HG02642 (cell line): Measurements from ENCODE around the gene NOP53.
"Not testable (repeated sequence)": the region's sequence is repeated elsewhere in the genome, so short reads cannot be mapped to it uniquely, and the experiment has no call there.

ENCODE experiments used
- ATAC-seq: cut with Tn5 transposase; IDR thresholded peaks from one replicate; pipeline ENCODE4 v1.9.1; 2021; ENCODE audit warnings: mild to moderate bottlenecking; ENCODE audit not compliant: unreplicated experiment, poor library complexity

Gene NOP53

DNA sequence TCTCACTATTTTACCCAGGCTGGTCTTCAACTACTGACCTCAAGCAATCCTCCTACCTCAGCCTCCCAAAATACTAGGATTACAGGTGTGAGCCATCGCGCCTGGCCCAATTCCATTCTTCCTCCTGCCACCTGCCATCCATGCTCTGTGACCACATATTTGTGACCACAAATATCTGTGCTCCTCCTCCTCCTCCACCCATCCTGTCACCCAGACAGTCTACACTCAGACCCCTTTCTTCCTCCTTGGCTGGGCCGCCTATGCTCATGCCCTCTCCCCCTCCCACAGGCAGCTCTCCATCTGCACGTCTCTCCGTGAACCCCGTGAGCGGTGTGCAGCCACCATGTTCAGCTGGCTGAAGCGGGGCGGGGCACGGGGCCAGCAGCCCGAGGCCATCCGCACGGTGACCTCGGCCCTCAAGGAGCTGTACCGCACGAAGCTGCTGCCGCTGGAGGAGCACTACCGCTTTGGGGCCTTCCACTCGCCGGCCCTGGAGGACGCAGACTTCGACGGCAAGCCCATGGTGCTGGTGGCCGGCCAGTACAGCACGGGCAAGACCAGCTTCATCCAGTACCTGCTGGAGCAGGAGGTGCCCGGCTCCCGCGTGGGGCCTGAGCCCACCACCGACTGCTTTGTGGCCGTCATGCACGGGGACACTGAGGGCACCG lies 28.9 kb upstream of the NOP53 start:
- no peak for ATAC-seq

DNA sequence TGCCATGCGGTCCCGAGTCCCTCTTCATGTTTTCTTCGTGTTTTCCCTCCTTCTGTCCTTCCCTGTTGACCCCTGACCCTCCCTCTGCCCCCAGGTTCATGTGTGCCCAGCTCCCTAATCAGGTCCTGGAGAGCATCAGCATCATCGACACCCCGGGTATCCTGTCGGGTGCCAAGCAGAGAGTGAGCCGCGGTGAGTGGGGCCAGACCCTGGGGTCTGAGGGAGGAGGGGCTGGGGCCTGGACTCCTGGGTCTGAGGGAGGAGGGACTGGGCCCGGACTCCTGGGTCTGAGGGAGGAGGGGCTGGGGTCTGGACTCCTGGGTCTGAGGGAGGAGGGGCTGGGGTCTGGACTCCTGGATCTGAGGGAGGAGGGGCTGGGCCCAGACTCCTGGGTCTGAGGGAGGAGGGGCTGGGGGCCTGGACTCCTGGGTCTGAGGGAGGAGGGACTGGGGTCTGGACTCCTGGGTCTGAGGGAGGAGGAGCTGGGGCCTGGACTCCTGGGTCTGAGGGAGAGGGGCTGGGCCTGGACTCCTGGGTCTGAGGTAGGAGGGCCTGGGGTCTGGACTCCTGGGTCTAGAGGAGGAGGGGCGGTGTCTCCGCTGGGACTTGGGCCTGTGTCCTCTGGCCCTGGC lies 26.8 kb upstream of the NOP53 start:
- not testable (repeated sequence) for ATAC-seq

DNA sequence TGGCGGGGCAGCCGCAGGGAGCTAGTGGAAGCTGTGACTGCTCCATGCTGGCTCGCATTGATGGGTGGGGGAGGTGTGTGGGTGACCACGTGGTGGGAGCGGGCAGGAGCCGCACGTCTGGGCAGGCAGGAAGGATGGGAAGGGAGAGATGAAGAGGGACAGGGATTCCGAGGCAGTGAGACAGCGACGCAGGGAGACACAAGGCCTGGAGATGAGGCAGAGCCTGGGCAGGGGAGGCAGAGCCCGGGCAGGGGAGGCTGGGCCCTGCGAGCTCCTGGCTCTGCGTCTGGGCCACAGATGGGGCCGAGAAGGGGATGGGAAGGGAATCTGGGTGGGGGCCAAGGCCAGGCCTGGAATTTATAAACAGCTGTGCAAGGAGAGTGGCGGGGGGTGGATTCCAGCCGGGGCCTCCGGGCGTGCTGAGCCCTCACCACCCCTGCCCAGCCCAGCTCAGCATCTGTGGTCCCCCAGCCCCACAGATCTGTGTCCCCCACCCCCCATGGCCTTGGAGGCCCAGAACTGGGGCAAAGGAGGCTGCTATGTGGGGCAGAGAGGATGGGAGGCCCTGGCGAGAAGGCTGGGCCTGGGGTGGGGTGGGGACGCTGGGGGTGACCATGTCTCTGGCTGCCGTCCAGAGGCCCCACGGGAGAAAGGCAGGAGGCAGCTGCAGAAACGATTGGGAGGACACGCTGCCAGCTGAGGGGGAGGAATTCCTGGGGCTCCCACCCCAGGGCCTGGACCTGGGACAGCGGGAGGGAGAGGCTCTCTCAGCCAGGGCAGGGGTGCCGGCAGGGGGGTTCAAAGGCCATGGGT lies 26.1 kb upstream of the NOP53 start:
- no peak for ATAC-seq

DNA sequence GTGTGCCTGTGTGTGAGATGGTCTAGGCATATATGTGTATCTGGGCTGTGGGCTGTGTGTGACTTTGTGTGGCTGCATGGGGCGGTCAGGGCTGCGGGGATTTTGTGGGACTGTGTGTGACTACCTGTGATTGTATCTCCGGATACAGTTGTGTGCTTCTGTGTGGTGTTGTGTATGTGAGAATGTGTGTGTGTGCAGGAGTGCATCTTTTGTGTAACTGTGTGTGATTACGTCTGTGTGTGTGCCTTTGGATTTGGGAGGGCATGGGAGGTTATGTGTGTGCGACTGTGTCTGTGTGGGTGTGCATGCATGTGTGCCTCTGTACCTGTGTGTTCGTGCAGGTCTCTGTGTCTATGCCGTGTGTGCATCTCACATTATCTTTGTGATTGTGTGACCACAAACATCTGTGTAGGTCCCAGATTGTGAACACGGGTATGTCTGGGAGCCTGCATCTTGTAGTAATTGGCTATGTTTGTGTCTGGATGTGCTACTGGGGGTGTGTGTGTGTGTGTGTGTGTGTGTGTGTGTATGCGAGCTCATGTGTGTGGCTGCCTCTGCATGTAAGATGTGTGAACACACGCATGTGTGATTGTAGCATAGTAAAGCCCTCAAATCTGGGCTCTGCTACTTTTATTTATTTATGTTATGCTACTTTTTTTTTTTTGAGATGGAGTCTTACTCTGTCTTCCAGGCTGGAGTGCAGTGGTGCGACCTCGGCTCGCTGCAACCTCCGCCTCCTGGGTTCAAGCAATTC lies 24.5 kb upstream of the NOP53 start:
- no peak for ATAC-seq

DNA sequence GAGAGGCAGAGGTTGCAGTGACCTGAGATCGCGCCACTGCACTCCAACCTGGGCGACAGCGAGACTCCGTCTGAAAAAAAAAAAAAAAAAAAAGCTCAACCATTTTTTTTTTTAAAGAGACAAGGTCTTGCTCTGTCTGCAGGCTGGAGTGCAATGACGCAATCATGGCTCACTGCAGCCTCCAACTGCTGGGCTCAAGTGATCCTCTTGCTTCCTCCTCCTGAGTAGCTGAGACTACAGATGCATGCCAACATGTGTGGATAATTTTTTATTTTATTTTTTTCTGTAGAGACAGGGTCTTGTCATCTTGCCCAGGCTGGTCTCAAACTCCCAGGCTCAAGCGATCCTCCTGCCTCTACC lies 21.8 kb upstream of the NOP53 start:
- no peak for ATAC-seq

DNA sequence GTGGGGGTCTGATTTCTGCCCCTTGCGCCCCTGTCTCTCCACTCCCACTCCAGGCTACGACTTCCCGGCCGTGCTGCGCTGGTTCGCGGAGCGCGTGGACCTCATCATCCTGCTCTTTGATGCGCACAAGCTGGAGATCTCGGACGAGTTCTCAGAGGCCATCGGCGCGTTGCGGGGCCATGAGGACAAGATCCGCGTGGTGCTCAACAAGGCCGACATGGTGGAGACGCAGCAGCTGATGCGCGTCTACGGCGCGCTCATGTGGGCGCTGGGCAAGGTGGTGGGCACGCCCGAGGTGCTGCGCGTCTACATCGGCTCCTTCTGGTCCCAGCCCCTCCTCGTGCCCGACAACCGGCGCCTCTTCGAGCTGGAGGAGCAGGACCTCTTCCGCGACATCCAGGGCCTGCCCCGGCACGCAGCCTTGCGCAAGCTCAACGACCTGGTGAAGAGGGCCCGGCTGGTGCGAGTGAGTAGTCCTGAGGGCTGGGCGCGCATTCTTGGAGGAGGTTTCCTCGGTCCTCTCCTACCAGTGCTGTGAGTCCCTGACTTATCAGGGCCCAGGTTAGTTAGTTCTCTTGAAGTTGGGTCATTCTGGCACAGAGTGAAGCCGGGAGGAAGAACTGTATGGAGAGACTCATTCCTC lies 19.5 kb upstream of the NOP53 start:
- no peak for ATAC-seq

DNA sequence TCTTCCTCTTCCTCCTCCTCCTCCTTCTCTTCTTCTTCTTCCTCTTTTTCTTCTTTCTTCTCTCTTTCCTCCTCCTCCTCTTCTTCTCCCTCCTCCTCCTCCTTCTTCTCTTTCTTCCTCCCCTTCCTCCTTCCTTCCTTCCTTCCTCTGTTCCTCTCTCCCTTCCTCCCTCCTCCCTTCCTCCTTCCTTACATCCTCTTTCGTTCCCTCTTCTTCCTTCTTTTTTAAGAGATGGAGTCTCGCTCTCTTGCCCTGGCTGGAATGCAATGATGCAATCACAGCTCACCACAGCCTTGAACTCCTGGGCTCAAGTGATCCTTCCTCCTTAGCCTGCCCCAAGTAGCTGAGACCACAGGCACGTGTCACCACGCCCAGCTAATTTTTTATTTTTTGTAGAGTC lies 18.9 kb upstream of the NOP53 start:
- ATAC-seq: no peak

DNA sequence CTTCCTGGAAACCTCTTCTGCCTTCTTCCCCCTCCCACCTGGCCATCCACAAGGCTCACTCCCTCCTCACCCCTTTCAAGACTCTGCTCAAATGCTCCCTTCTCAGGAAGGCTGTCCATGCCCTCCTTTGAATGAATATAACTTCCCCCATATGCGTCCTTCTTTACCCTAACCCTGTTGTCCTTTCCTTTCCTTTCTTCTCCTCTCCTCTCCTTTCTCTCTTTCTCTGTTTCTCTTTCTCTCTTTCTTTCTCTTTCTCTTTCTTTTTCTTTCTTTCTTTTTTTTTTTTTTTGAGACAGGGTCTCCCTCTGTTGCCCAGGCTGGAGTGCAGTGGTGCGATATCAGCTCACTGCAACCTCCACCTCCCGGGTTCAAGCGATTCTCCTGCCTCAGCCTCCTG lies 17.1 kb upstream of the NOP53 start:
- not testable (repeated sequence) for ATAC-seq

DNA sequence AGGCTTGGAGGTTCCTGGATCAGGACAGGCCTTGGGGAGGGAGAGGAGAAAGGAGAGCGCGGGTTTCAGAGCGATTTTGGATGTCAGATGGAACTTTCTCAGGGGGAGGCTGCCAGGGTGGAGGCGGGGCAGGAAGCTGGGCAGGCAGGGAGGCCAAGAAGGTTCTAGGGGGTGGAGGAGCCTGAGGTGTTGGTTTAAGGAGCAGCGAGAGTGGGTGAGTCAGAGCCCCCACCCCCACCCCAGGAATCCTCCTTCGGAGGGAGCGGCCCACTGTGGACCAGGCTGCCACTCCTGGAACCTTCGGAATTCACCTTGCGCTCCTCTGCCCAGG lies 15.9 kb upstream of the NOP53 start:
- no peak for ATAC-seq

DNA sequence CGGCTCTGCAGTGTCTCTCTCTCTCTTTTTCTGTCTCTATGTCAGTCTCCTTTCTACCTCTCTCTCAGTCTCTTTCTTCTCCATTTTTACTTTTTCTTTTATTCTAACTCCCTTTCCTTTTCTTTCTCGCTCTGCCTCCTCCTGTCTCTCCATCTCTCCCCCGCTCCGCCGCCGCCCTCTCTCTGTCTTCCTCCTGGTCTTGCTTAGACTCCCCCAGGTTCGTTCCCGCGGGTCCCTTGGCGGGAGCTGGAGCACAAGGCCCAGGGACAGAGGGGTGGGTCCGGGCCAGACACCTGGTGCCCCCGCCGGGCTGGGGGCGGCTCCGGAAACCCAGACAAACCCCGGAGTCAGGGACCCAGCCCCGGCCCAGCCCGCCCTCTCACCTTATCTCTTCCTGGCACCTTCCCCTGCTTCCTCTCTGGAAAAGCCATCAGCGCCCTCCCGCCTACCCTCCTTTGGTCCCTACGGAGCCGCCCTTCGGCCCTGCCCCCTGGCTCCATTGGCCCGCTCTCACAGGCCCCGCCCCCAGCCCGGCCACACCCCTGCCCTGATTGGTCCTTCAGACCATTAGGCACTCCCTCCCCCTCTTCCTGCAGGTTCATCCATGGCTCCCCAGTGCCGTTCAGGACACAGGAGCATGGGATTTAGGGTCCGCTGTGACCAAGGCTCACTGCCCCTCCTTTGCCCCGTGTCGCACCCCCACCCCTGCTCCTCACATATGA lies 15.4 kb upstream of the NOP53 start:
- no peak for ATAC-seq

DNA sequence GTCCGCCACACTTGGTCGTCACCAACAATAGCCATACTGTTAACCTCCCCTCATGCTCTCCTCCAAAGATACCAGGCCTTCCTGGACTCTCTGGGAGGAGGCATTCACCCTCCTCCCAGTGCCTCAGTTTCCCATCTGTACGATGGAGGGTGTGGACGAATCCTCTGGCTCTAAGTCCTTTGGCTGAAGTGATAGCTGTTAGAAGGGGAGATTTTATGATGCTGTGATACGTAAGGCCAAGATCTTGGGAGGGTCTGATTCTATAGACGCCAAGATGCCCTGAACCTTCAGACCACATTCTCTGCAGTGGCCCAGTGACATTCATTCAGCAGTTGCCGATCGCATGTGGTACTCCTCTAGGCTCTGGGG lies 14.8 kb upstream of the NOP53 start:
- no peak for ATAC-seq

DNA sequence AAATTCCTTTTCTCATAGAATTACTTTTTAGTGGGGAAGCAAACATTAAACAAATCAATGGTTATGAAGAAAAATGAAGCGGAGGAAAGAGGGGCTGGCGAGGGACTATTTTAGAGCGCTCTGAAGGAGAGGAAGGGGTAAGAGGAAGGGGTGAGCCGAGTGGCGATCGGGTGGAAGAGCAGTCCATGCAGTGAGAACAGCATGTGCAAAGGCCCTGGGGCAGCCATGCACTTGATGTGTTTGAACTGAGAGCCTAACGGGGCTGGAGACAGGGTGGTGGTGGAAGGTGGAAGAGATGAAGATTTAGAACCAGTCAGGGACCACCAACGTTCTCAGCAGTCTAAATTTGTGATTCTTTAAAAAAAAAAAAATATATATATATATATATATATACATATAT lies 14.4 kb upstream of the NOP53 start:
- no peak for ATAC-seq

DNA sequence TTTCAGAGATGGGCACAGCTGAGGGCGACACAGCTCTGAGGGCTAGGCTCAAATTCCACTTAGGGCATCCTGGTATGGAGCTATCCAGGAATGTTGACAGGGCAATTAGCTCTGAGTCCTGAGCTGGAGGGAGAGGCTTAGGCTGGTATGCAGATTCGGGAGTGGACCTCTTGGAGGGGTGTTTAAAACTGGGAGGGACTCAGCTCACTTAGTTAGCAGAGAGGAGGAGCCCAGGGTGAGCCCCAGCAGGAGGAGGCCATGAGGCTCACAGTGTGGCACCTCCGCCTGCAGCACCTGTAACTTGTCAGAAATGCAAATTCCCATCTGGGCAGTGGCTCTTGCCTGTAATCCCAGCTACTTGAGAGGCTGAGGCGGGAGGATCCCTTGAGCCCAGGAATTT lies 10.2 kb upstream of the NOP53 start:
- ATAC-seq: no peak

DNA sequence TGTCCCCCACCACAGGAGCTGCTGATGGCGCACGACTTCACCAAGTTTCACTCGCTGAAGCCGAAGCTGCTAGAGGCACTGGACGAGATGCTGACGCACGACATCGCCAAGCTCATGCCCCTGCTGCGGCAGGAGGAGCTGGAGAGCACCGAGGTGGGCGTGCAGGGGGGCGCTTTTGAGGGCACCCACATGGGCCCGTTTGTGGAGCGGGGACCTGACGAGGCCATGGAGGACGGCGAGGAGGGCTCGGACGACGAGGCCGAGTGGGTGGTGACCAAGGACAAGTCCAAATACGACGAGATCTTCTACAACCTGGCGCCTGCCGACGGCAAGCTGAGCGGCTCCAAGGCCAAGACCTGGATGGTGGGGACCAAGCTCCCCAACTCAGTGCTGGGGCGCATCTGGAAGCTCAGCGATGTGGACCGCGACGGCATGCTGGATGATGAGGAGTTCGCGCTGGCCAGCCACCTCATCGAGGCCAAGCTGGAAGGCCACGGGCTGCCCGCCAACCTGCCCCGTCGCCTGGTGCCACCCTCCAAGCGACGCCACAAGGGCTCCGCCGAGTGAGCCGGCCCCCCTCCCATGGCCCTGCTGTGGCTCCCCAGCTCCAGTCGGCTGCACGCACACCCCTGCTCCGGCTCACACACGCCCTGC lies 4.4 kb upstream of the NOP53 start:
- ATAC-seq: no peak

DNA sequence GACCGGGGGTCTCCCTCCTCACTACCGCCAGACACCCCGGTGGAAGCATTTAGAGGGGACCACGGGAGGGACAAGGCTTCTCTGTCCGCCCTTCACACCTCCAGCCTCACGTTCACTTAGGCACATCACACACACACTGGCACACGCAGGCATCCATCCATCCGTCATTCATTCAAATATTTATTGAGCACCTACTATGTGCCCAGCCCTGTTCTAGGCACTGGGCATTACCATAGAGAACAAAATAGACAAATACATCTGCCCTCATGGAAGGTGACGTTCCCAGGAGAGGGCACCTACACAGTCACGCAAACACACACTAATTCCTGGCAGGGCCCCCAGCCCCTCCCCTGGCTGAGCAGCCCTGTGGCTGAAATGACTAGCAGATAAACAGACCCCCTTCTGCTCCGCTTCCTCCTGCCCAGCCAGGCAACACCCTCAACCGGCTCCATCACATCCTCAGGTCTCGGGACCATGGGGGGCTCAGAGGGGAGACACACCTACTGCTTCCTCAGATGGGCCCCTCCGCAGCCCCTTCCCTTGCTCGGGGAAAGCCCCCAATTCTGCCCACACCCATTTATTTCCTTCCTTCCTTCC lies 3.7 kb upstream of the NOP53 start:
- ATAC-seq: no peak

DNA sequence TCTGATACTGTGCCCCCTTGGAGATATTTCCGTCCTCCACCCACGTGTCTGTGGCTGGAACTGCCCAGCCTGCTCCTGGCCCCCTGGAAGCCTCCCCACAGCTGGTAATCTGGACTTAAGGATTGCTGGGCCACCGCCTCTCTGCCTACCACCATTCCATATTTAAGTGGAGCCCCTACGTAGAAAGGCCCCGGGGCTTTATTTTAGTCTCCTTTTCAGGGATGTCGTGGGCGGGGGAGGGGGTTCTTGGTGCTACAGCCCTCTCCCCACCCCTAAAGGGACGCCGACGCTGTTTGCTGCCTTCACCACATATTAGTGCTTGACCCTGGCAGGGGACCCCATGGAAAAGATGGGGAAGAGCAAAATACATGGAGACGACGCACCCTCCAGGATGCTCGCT lies 2.7 kb upstream of the NOP53 start:
- ATAC-seq: no peak

DNA sequence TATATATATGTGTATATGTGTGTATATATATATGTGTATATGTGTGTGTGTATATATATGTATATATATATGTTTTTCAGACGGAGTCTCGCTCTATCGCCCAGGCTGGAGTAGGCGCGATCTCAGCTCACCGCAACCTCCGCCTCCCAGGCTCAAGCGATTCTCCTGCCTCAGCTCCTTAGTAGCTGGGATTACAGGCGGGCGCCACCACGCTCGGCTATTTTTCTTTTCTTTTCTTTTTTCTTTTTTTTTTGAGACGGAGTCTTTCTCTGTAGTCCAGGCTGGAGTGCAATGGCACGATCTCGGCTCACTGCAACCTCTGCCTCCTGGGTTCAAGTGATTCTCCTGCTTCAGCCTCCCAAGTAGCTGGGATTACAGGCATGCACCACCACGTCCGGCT lies 783 bp downstream of the NOP53 start:
- not testable (repeated sequence) for ATAC-seq

DNA sequence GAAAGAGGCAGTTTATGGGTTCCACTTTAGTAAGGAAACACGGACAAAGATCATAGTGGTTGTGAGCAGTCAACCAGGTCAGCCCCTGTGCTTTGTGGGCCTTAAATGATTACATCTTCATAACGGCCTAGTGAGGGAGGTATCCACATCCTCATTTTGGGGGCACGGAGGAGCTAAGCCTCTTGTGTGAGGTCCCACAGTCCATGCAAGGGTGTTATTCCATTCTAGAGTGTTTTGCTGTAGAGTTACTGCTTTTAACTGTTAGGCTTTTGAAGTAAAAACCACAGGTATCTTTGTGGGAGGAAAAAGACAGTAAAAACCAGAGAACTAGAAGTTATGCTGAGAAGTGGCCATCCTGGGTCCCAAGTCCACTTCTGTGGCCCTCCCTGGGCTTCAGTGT lies 4.0 kb downstream of the NOP53 start:
- no peak for ATAC-seq

DNA sequence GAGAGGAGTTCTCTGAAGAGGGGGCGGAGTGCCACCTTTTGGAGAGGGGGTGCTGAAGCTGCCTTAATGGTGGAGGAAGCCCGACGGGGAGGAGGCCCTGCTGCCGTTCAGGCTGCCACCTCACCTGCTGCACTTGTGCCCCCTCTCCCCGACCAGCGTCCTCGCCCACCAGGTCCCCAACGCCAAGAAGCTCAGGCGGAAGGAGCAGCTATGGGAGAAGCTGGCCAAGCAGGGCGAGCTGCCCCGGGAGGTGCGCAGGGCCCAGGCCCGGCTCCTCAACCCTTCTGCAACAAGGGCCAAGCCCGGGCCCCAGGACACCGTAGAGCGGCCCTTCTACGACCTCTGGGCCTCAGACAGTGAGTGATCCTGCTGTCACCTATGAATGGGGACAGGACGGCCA lies 5.4 kb downstream of the NOP53 start:
- ATAC-seq: no peak
